A549 (cell line): ENCODE measurements around the gene SMYD4. TPM values are rescaled to one million over a fixed set of nuclear protein-coding genes. Genes with fewer than 3 reads are reported as not detected.
A peak's percentile ranks its signal among the peaks of the same experiment; 100 is the strongest.

Experiments used
- ATAC-seq, 2 experiments: fragments of 200-7000 bp in 1 of 2; fragments of >200 bp in 1 of 2; cut with Nextera tagmentation in 1 of 2; cut with Tn5 transposase in 1 of 2; 3 replicates each; pipeline versions ENCODE4 v1.8.0 to v1.9.1; 2018 to 2020; ENCODE audit warnings: mild to moderate bottlenecking in 1 of 2, moderate library complexity in 1 of 2
- CTCF ChIA-PET: fragments of 300-600 bp; sonication (Branson Sonifier 250); formaldehyde crosslinking; extraction: SDS; loops from one replicate; lab custom pipeline; 2021; ENCODE audit warnings: antibody characterized with exemption, inconsistent platforms; lab: Yijun Ruan, JAX
- POLR2A ChIA-PET: fragments of 350-600 bp; formaldehyde crosslinking; extraction: SDS; loops from one replicate; lab custom pipeline; 2021; ENCODE audit warnings: antibody characterized with exemption, inconsistent platforms; lab: Yijun Ruan, JAX
- DNase-seq, 2 experiments: peaks; one replicate each; pipeline versions ENCODE4 v3.0.0 to v3.0.0-alpha.2; 2011 to 2016; ENCODE audit warnings: low read depth in 1 of 2, low spot score in 1 of 2
- FAIRE-seq: peaks from 2 replicates; lab custom pipeline; 2011; peaks lifted over from hg19 to GRCh38; lab: Jason Lieb, UNC
- H3K27ac ChIP-seq, 2 experiments: fragments of >200 bp; sonication (Bioruptor Twin); formaldehyde crosslinking; 3 replicates each; pipeline ENCODE4 v1.5.1; 2016 to 2017
- H3K4me1 ChIP-seq: fragments of >200 bp; sonication (Bioruptor Twin); formaldehyde crosslinking; 3 replicates; pipeline ENCODE4 v1.6.1; 2016
- H3K4me2 ChIP-seq: fragments of >200 bp; sonication (Bioruptor Twin); formaldehyde crosslinking; 3 replicates; pipeline ENCODE4 v1.6.1; 2016
- H3K4me3 ChIP-seq: fragments of >200 bp; sonication (Bioruptor Twin); formaldehyde crosslinking; 3 replicates; pipeline ENCODE4 v1.5.1; 2016
- H3K9me3 ChIP-seq: fragments of >200 bp; sonication (Bioruptor Twin); formaldehyde crosslinking; 3 replicates; pipeline ENCODE4 v1.6.1; 2016
- ATOH8 ChIP-seq: fragments of 250-450 bp; sonication (Bioruptor Pico); IDR thresholded peaks from 2 replicates; pipeline ENCODE4 v1.5.0; 2020; ENCODE audit warnings: low read depth, mild to moderate bottlenecking, moderate library complexity
- BHLHE40 ChIP-seq: IDR thresholded peaks from 2 replicates; pipeline ENCODE4 v1.6.1; 2012; ENCODE audit warnings: low read depth, low read length, inconsistent platforms
- CEBPB ChIP-seq, 2 experiments: fragments of >200 bp in 1 of 2; sonication (Bioruptor Twin) in 1 of 2; formaldehyde crosslinking in 1 of 2; IDR thresholded peaks; 2 replicates each; pipeline ENCODE4 v1.6.1; 2012 to 2016
- CHD2 ChIP-seq: fragments of 150-350 bp; IDR thresholded peaks from 2 replicates; pipeline ENCODE4 v1.6.1; 2014; ENCODE audit warnings: low read length; ENCODE audit not compliant: partially characterized antibody
- EHMT2 ChIP-seq: fragments of 200-600 bp; sonication (generic); IDR thresholded peaks from 2 replicates; pipeline ENCODE4 v1.6.1; 2016; ENCODE audit warnings: antibody characterized with exemption, low read depth, mild to moderate bottlenecking, moderate library complexity
- FOSB ChIP-seq: fragments of 250-450 bp; sonication (Bioruptor Pico); IDR thresholded peaks from 2 replicates; pipeline ENCODE4 v1.5.0; 2020; ENCODE audit warnings: mild to moderate bottlenecking, moderate library complexity
- GATA3 ChIP-seq: IDR thresholded peaks from 2 replicates; pipeline ENCODE4 v1.6.1; 2012; ENCODE audit warnings: borderline replicate concordance
- HES2 ChIP-seq: fragments of >200 bp; sonication (Bioruptor Twin); formaldehyde crosslinking; IDR thresholded peaks from 2 replicates; pipeline ENCODE4 v1.6.1; 2016
- HOXA7 ChIP-seq: fragments of 250-450 bp; sonication (Bioruptor Pico); IDR thresholded peaks from 2 replicates; pipeline ENCODE4 v1.5.0; 2020; ENCODE audit warnings: mild to moderate bottlenecking, moderate library complexity
- HOXB13 ChIP-seq: fragments of 250-450 bp; sonication (Bioruptor Pico); IDR thresholded peaks from 2 replicates; pipeline ENCODE4 v1.5.0; 2020; ENCODE audit warnings: low read depth, mild to moderate bottlenecking, moderate library complexity
- JUNB ChIP-seq: fragments of >200 bp; sonication (Bioruptor Twin); formaldehyde crosslinking; IDR thresholded peaks from 2 replicates; pipeline ENCODE4 v1.6.1; 2016
- KDM5A ChIP-seq: fragments of 200-600 bp; sonication (generic); IDR thresholded peaks from 2 replicates; pipeline ENCODE4 v1.6.1; 2016; ENCODE audit warnings: antibody characterized with exemption, mild to moderate bottlenecking
- MYC ChIP-seq: IDR thresholded peaks from 2 replicates; pipeline ENCODE4 v1.6.1; 2012; ENCODE audit warnings: mild to moderate bottlenecking, inconsistent platforms, low read length, improper control_type of control experiment, borderline replicate concordance
- POLR2AphosphoS2 ChIP-seq: conservative IDR thresholded peaks from 2 replicates; pipeline ENCODE4 v1.6.1; 2012; ENCODE audit warnings: low read length, improper control_type of control experiment, inconsistent platforms
- RCOR1 ChIP-seq: fragments of 150-350 bp; IDR thresholded peaks from 2 replicates; pipeline ENCODE4 v1.6.1; 2014; ENCODE audit warnings: antibody characterized with exemption, low read length, low read depth
- RNF2 ChIP-seq: fragments of 200-600 bp; sonication (generic); IDR thresholded peaks from 2 replicates; pipeline ENCODE4 v1.6.1; 2016; ENCODE audit warnings: low read depth, mild to moderate bottlenecking, antibody characterized with exemption, moderate library complexity, borderline replicate concordance
- ZFP36 ChIP-seq: fragments of 450-650 bp; IDR thresholded peaks from 2 replicates; pipeline ENCODE4 v1.6.1; 2014; ENCODE audit warnings: borderline replicate concordance; ENCODE audit not compliant: partially characterized antibody
- WGBS: methylation state at CpG from one replicate; pipeline ENCODE4 v1.1.6; 2017; ENCODE audit errors: missing lambda C conversion rate; 5-methylcytosine and 5-hydroxymethylcytosine counted together
- polyA plus RNA-seq, 4 experiments: library from polyadenylated mRNA; depleted of rRNA in 3 of 4; stranded (reverse); fragments of >200 nt; fragmentation: RNase III in 1 of 4; extraction: RNeasy Plus Mini Kit Qiagen cat#74134 plus additional on column Dnase treatment in 1 of 4; gene quantifications; 2 replicates in 3 of 4; 3 replicates in 1 of 4; pipeline ENCODE4 v1.2.3, GENCODE V29; 2011 to 2017
- TF ChIP-seq, protein P1 (sequence below): fragments of 200-600 bp; sonication (generic); IDR thresholded peaks from 2 replicates; pipeline ENCODE4 v1.6.1; 2016; ENCODE audit warnings: antibody characterized with exemption, mild to moderate bottlenecking, moderate library complexity
- TF ChIP-seq, protein P2 (sequence below): fragments of >200 bp; sonication (Bioruptor Twin); formaldehyde crosslinking; IDR thresholded peaks from 3 replicates; pipeline ENCODE4 v1.5.1; 2016
- TF ChIP-seq, protein P3 (sequence below): fragments of 450-650 bp; IDR thresholded peaks from 2 replicates; pipeline ENCODE4 v1.6.1; 2014; ENCODE audit warnings: antibody characterized with exemption

SMYD4 gene
- polyA plus RNA-seq, 2 of the 4 experiments (the other 2 are of a cell fraction): 11.1 to 12.1 TPM

- TF ChIP-seq BHLHE40 (no peak), ZFP36 (no peak), JUNB (no peak), KDM5A (no peak), FOSB (CRISPR knock-in tag) (no peak), HOXA7 (CRISPR knock-in tag) (no peak), HES2 (no peak)
- TF ChIP-seq, protein P1, sequence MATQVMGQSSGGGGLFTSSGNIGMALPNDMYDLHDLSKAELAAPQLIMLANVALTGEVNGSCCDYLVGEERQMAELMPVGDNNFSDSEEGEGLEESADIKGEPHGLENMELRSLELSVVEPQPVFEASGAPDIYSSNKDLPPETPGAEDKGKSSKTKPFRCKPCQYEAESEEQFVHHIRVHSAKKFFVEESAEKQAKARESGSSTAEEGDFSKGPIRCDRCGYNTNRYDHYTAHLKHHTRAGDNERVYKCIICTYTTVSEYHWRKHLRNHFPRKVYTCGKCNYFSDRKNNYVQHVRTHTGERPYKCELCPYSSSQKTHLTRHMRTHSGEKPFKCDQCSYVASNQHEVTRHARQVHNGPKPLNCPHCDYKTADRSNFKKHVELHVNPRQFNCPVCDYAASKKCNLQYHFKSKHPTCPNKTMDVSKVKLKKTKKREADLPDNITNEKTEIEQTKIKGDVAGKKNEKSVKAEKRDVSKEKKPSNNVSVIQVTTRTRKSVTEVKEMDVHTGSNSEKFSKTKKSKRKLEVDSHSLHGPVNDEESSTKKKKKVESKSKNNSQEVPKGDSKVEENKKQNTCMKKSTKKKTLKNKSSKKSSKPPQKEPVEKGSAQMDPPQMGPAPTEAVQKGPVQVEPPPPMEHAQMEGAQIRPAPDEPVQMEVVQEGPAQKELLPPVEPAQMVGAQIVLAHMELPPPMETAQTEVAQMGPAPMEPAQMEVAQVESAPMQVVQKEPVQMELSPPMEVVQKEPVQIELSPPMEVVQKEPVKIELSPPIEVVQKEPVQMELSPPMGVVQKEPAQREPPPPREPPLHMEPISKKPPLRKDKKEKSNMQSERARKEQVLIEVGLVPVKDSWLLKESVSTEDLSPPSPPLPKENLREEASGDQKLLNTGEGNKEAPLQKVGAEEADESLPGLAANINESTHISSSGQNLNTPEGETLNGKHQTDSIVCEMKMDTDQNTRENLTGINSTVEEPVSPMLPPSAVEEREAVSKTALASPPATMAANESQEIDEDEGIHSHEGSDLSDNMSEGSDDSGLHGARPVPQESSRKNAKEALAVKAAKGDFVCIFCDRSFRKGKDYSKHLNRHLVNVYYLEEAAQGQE: no peak
Measured at GRCh38 chr17:1758807-1759206, 70.9 kb downstream of the SMYD4 start (continued).

- WGBS: 80% methylated on average over 16 of the region's 17 CpGs
- H3K27ac ChIP-seq: peak overlapping the region in 1 of 2 experiments; percentile 33; a peak in 1 of 6 replicates
- H3K4me1 ChIP-seq: peaks cover 13% of the 10 kb centered on the region
- FAIRE-seq (no peak), DNase-seq (peak in 1 of 2 experiments; percentile 2), ATAC-seq (no peak)
- no peak overlapping the region for H3K4me2 ChIP-seq
- no peaks in the 10 kb centered on the region for H3K9me3 ChIP-seq
- ChIA-PET CTCF (interaction anchor here (0.8 to 6.8 kb wide), 11 partner anchors 8 to 182 kb away, joined by 3 to 40 read pairs (median 4); no protein-coding TSS in a partner anchor), POLR2A (interaction anchor here (0.8 to 1.1 kb wide), 2 partner anchors 32 to 40 kb away, joined by 3 read pairs; no protein-coding TSS in a partner anchor)
- no peak overlapping the region for H3K4me3 ChIP-seq
- no peak for TF ChIP-seq ATOH8
- no peak for TF ChIP-seq CEBPB (IDR thresholded peaks at IDR 0.05)
- TF ChIP-seq HES2: no peak
- no peak for TF ChIP-seq HOXB13 (CRISPR knock-in tag)
- TF ChIP-seq EHMT2: no peak
- TF ChIP-seq, protein P2, sequence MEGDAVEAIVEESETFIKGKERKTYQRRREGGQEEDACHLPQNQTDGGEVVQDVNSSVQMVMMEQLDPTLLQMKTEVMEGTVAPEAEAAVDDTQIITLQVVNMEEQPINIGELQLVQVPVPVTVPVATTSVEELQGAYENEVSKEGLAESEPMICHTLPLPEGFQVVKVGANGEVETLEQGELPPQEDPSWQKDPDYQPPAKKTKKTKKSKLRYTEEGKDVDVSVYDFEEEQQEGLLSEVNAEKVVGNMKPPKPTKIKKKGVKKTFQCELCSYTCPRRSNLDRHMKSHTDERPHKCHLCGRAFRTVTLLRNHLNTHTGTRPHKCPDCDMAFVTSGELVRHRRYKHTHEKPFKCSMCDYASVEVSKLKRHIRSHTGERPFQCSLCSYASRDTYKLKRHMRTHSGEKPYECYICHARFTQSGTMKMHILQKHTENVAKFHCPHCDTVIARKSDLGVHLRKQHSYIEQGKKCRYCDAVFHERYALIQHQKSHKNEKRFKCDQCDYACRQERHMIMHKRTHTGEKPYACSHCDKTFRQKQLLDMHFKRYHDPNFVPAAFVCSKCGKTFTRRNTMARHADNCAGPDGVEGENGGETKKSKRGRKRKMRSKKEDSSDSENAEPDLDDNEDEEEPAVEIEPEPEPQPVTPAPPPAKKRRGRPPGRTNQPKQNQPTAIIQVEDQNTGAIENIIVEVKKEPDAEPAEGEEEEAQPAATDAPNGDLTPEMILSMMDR: no peak
- no peak for TF ChIP-seq GATA3
- TF ChIP-seq, protein P3, sequence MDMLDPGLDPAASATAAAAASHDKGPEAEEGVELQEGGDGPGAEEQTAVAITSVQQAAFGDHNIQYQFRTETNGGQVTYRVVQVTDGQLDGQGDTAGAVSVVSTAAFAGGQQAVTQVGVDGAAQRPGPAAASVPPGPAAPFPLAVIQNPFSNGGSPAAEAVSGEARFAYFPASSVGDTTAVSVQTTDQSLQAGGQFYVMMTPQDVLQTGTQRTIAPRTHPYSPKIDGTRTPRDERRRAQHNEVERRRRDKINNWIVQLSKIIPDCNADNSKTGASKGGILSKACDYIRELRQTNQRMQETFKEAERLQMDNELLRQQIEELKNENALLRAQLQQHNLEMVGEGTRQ: no peak
- no peak for TF ChIP-seq RCOR1
- TF ChIP-seq RNF2: no peak
- TF ChIP-seq POLR2AphosphoS2: no peak
- TF ChIP-seq CHD2: no peak
- TF ChIP-seq MYC: no peak
- no peak for TF ChIP-seq ZFP36
- TF ChIP-seq, all 56 proteins: peak for 0
Measured at GRCh38 chr17:1755827-1756262, 73.9 kb downstream of the SMYD4 start.
